Measurements from ENCODE around the gene ADGRD1.
A peak's percentile ranks its signal among the peaks of the same experiment; 100 is the strongest.

Gene ADGRD1

DNA sequence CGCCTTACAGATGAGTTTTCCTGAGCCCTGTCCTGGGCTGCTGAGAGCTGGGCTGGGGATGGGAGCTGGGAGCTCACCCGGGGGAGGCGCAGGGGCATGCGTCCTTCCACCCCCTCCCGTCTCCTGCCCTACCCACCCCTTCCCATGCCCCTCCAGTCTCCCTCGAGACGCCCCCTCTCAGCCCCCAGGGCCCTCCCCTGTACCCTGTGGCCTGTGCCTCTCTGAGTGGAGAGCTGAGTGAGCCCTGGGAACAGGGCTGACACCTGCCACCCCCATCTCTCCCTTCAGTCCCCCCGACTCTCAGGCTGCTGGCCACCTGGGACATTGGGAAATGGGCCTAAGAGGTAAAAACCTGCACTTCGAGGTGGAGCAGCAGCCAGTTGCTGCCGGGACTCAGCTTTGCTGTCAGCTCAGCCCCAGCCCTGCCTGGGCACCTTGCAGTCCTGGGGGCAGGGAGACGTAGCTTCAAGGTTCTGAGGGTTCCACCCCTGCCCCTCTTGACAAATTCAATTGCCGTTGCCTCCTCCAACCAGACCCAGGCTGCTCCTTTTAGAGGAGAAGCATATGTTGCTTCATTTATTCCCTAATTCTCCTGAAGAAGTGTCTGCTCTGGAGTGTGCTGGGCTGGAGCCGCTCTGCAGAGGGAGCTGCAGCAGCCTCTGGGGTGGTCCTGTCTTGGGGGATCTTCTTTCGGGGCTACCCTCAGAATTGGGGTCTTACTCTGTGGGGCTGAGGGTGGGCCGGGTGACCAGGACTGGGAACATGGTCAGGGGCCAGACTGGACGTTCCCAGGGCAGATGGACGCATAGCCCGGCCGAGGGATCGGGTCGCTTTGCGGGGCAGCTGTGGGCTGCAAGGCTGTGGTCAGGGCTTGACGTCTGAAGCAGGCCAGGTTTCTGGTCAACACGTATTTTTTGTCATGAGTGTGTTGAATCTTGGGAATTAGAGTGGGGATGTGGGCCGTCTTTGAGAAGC, 141.4 kb downstream of the ADGRD1 start:
- FAIRE-seq (no peak), DNase-seq (ENCODE audit: extremely low spot score, insufficient read length, low read depth) (no peak)

DNA sequence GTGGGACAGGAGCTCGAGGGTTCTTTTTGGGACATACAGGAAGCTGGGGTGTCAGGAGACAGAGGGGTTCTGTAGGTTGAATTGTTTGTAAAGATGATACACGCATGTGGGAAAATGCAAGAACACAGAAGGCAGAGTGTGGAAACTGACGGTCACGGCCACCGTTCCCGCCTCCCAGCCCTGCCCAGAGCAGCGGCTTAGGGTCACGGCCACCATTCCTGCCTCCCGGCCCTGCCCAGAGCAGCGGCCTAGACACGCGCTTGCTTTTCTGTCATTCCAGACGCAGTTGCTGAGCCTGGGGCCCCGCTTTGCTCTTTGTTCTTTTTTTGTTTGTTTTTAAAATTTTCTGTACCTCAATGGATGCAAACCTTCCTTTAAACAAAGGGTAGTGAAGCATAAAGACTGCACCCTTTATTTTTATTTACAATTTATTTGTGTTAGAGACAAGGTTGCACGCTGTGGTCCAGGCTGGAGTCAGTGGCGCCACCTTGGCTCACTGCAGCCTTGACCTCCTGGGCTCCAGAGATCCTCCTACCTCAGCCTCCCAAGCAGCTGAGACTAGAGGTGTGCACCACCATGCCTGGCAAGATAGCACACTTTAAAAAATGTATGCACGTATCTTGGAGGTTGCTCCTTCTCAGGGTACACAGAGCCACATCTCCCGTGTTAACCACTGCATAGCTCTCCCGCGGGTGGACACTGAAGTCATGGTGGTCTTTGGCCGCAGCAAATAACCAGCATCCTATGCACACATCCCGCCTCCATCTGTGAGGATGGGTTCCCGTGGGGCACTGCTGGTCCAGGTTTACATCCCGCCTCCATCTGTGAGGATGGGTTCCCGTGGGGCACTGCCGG, 142.3 kb downstream of the ADGRD1 start:
- FAIRE-seq, result no peak

DNA sequence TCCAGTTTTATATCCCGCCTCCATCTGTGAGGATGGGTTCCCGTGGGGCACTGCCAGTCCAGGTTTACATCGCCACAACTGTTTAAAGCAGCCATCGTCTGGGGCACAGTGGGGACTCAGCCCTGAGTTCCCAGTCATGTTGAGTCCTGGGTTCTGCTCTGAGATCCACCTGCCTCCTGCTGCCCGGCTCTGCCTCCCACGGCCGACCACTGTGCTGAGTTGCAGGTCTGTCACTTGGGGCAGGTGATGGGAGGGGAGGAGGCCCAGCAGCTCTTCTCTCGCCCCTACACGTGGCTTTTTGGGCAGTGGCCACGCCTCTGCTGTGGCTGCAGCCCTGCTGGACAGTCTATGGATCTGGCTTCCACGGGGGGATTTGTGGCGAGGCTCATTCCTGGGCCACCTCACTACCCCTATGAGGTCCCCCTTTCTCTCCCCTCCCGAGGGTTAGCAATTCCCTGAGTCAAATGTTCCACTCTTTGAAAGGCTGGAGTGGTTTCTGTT, 143.0 kb downstream of the ADGRD1 start:
- no peak for FAIRE-seq
- DNase-seq (ENCODE audit: extremely low spot score, insufficient read length, low read depth), result no peak

More for the DNA sequence above, 142.3 kb downstream of the ADGRD1 start:
- no peak for DNase-seq (ENCODE audit: extremely low spot score, insufficient read length, low read depth)

DNA sequence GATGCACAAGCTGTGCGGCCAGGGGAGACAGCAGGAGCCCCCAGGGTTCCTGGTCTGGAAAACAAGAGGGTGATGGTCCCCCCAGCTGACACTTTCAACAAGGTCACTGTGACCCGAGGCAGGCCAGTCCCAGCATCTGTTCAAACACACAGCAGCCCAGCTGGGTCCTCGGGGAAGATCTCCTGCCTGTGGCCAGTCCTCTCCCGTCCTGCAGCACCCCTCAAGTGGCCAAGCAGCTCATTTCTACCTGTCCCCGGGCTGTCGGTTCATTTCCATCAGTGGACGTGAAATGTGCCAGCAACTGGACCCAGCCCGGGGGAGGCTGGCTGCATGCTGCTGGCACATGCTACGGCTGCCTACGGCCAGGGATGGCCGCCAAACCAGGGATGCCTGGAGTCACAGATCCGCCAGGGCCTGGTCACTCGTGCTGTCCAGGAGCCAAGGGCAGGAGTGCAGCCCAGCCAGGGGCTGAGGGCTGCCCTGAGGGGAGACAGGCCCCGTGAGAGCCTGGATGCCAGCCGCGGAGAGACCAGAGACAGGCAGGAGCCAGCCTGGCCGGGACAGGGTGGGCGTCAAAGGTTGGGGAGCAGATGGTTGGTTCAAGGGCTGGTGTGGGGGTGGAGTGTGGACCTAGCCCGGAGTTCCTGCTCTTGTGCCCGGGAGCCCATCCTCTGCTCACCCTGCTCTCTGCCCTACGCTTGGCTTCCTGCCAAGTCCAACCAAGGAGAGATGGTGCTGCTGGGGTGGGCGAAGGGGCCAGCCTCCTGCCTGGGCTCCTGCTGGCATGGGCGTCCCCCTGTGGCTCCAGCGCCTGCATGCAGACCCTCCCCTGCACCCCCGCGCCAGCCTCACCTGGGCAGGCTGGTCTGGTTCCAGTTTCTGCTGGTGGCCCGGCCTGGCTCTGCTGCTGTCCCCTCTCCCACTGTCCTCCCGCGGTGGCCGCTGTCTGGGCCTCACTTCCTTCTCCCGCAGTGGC, 143.8 kb downstream of the ADGRD1 start:
- DNase-seq (ENCODE audit: extremely low spot score, insufficient read length, low read depth) (no peak), FAIRE-seq (no peak)

DNA sequence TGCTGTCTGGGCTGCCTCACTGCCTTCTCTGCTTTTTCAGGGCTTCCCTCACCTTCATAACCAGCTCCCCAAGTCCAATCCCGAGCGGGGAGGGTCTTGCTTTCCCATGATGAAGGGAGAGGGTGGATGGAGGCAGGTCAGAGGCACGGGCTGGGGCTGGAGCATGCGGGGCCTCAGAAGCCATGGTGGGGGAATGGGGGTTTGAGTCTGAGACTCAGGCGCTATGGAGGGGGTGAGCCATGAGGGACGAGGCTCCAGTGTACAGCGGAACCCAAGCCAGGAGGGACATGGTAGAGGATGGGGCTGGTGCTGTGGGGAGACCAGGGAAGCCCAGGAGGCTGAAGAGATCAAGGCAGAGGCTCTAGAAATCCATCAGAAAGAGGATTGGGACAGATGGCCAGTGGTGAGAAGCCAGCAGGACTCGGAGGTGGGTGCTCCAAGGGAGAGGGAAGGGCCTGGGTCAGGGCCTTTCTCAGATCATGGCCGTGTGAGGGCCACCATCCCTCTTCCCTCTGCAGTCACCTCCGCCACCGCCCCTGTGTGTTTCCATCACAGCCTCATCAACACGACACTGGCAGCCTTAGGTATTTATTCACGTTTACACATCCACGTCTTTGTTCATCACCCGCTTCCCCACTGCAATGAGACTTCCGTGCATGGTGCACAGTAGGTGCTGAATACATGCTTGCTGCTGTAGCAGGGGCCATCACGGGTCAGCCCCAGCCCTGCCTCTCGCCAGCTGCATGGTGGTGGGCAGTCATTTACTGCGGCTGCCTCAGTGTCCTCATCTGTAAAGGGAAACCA, 144.7 kb downstream of the ADGRD1 start:
- FAIRE-seq, result no peak
- DNase-seq (ENCODE audit: extremely low spot score, insufficient read length, low read depth), result no peak

DNA sequence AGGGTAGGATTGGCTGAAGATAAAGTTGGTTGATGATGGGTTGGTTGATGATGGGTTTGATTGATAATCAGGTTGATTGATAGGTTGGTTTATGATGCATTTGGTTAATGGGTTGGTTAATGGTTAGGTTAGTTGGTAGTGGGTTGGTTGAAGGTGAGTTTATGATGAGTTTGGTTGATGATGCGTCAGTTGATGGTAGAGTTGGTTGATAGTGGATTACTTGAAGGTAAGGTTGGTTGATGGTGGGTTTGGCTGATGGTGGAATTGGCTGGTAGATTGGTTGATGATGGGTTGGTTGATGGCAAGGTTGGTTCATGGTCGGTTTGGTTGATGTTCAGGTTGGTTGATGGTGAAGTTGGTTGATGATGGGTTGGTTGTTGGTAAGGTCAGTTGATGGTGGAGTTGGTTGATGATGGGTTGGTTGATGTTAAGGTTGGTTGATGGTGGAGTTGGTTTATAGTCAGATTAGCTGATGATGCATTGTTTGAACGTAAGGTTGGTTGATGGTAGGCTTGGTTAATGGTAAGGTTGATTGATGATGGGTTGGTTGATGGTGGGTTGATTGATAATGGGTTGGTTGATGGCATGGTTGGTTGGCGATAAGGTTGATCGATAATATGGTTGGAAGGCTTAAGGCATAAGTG, 146.4 kb downstream of the ADGRD1 start:
- DNase-seq (ENCODE audit: extremely low spot score, insufficient read length, low read depth), result no peak
- no peak for FAIRE-seq

DNA sequence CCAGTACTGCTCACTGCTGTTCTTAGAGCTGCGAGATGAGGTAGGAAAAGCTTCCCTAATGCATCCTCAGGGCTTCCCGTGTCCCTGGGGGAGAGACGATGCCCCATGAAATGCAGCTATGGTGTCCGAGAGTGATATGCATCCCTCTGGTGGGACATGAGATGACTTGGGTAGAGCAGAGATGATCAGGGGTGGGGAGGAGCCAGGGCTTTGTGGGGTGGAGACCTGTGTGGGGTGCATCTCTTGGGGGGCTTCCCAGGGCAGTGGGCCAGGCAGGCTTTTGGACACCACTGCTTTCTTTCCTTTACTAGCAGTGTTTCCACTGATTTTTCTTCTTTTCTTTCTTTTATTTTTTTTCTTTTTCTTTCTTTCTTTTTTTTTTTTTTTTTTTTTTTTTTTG, 147.3 kb downstream of the ADGRD1 start:
- no peak for FAIRE-seq

DNA sequence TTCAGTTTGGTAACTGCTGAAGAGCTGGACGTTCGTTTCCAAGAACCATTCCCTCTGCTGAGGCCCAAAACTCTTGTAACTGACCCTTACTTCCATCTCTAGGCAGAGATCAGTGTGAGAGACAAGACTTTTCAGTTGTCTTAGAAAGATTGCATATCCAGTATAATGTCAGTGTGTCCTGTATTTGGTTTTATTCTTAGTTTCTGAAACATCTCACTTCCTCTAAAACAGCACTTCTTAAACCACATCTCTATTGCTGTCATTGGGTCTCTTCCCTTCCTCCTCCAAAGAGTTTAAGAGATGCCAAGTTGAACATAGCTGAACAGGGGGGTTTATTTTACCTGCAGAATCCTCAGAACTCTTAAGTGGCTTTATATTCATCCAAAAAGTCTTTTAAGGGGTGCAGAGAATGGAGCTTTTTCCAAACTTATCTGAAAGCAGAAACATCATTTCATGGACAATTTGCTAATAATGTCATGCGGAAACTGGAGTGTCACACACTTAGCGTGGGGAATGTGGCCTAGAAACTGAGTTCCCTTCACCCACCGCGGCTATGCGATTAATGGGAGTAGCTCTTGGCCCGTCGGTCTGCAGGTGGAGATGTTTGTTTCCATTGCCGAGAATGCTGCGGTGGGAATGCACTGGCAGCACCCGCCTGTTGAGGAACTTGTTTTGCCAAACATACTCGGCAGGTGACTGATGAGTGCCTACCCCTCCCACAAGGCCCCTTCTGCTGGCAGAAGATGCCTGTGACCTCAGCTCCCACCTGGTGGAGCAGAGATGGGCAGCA, 148.2 kb downstream of the ADGRD1 start:
- peak; percentile 39 for DNase-seq (ENCODE audit: extremely low spot score, insufficient read length, low read depth)
- peak; percentile 90 for FAIRE-seq

More for the DNA sequence above, 147.3 kb downstream of the ADGRD1 start:
- no peak for DNase-seq (ENCODE audit: extremely low spot score, insufficient read length, low read depth)

DNA sequence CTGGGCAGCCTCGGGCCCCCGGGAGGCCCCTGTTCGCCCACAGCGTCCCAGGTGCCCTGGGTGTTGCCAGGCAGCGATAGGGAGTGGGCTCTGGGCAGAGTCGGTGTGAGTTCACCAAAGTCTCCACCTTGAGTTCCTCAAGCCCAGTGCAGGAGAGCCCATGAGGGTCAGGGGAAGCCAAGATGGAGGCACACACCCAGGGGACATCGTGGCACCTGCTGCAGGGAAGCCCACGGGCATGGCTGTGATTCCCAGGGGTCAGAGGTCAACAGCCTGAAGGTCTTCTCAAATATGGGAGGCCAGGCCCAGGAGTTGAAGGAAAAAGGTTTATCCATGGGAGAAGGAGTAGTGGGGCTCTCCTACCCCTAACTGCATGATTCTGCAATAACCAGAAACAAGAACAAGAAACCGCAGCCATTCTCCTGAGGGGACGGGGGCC, 148.8 kb downstream of the ADGRD1 start:
- FAIRE-seq (no peak), DNase-seq (ENCODE audit: extremely low spot score, insufficient read length, low read depth) (no peak)

DNA sequence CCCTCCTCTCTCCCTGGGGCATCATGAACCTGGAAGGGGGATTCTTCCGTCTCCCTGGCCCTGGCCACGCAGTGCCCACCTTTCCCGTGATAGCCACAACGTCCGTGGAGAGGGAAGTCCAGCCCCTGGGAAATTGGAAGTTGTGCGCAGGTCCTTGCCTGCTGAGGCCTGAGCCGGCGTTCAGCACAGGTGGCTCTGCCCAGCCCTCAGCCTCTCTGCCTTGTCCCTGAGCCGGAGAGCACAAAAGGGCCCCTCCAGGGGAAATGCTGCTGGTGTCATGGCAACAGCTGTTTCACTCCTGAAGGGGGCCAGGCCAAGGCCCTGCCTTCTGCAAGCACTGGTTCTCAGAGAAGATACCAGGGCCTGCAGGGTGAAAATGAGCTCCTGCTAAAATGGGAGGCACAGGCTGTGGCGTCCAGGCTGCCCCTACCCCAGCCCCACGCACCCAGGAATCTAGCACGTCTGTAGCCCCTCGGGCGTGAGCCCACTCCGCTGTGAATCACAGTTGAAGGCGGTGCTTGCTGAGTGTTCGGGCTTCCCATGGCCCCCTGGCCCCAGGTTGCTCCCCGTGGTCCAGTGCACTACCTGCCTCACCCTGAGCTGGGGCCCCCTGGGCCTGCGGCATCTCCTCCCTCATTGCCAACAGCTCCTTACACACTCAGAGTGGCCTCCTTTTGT, 149.4 kb downstream of the ADGRD1 start:
- no peak for DNase-seq (ENCODE audit: extremely low spot score, insufficient read length, low read depth)
- no peak for FAIRE-seq

DNA sequence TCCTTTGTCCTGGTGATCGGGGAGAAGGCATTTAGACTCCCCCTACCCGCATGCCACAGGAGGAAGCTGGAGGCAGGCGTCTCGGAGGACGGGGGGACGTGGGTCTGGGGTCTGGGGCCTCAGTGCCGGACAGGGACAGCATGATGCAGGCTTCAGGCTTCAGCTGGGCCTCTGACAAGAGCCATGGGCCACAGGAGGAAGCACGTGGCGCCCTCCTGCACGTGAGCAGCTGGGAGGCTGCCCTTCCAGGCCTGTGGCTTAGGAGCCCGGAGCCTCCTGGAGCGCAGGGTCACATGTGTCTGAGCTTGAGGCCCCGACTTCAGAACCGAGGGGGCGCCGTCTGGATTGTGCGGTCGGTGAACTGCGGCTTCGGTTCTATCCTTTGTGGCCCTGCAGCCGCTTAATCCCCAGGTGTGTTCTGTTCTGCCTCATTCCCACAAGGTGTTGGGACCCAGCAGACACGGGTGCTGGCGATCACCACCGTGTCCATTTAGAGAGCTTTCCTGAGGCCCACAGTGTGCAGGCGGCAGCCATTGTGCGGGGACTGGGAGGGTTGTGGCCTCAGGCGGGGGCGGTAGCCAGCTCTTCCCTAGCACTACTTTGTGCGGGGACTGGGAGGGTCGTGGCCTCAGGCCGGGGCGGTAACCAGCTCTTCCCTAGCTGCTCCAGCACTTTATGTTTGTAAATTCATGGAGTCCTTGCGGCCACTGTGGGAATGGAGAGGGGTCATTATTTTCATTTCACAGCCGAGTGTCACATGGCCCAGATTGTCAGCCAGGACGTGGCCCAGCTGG, 150.2 kb downstream of the ADGRD1 start:
- no peak for DNase-seq (ENCODE audit: extremely low spot score, insufficient read length, low read depth)
- no peak for FAIRE-seq

DNA sequence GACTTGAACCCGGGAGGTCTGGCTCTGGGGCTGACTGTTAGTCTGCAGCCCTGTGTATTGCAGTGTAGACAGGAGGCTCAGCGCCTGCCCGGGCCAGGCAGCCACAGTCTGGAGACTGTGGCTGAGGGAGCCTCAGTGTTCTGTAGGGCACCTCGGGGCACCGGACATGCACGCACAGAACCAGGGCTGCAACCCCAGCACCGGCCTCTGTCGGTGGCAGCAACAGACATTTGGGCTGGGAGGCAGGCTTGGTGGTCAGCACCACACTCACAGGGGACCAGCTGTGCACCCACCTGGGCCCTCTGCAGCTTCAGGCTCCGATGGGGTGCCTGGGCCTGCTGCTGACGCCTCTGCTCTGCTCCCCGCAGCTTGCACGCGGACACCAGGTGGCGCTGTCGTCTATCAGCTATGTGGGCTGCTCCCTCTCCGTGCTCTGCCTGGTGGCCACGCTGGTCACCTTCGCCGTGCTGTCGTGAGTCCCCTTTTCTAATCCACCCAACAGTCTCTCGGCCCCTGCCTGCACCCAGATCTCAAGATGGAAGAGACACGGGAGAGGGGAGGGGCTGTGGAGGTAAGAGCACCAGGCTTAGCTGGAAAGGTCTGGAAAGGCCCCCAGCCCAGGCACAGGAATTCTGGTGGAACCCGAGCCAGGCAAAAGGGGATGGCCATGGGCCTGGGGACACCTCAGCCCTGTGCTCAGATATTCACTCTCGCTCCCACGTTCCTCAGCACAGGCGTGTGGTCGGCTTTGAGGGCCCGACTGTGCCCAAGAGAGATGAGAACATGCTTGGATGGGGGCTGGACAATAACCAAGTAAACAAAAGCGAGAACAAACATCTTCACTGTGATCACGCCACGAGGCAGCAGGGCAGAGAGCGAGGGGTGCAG, 151.0 kb downstream of the ADGRD1 start:
- FAIRE-seq, result peak; percentile 87
- peak; percentile 70 for DNase-seq (ENCODE audit: extremely low spot score, insufficient read length, low read depth)

DNA sequence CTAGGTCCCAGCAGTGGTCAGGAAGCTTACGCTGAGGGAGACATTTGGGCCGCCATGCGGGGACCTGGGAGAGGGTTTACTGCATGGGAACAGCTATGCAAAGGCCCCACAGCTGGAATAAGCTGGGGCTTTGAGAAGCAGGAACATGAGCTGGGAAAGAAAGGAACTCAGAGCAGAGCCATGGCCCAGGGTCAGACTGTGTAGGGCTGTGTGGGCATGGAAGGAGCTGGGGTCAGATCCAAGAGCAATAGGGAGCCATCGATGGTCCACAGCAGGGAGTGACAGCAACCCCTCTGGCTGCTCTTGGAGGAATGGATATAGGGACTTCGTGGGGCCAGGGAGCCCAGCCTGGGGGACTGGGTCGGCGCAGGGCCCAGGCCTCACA, 151.6 kb downstream of the ADGRD1 start:
- no peak for FAIRE-seq

DNA sequence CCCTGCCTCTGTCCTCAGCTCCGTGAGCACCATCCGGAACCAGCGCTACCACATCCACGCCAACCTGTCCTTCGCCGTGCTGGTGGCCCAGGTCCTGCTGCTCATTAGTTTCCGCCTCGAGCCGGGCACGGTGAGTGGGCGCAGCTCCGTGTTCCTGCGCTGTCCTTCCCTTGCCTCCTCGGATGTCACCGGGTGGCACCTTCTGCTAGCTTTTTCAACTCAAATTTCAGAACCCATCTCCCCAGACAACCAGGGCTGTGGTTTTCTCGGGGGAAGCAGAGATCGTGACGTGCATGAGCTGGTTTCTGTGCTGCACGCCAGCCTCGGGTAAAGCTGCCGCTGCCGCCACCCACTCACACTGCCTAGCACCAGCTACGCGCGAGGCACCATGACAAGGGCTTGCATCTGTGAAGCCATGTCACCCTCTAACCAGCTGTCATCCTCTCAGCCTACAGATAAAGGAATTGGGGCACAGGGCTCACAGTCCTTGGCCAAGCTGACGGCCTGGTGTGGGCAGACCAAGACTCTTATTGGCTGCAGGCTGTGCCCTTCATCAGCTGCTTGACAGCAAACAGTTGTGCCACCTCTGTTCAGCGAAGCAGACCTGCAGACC, 152.1 kb downstream of the ADGRD1 start:
- FAIRE-seq (peak; percentile 81), DNase-seq (ENCODE audit: extremely low spot score, insufficient read length, low read depth) (no peak)

More for the DNA sequence above, 151.6 kb downstream of the ADGRD1 start:
- DNase-seq (ENCODE audit: extremely low spot score, insufficient read length, low read depth), result no peak

Data from GM18507 (cell line).